Cardiac fibroblast (primary cell): ENCODE results near the gene PTPRN2.
"Not testable (repeated sequence)": the region's sequence is repeated elsewhere in the genome, so short reads cannot be mapped to it uniquely, and the experiment has no call there.

Experiments used
- DNase-seq, 2 donors: peaks; one replicate each; pipeline versions ENCODE4 v3.0.0 to v3.0.0-alpha.2; 2010; ENCODE audit warnings: low read depth in 2 of 2
- H3K4me3 ChIP-seq, 2 donors: replicated peaks in 1 of 2; 1 replicate in 1 of 2; 2 replicates in 1 of 2; pipeline ENCODE4 v1.5.1; 2011; ENCODE audit warnings: low read depth in 2 of 2, low read length in 2 of 2, mild to moderate bottlenecking in 2 of 2, moderate library complexity in 1 of 2
- CTCF ChIP-seq: IDR thresholded peaks from one replicate; pipeline ENCODE4 v1.5.1; 2011; ENCODE audit warnings: low read depth, mild to moderate bottlenecking, low read length, inconsistent platforms

Gene PTPRN2

DNA sequence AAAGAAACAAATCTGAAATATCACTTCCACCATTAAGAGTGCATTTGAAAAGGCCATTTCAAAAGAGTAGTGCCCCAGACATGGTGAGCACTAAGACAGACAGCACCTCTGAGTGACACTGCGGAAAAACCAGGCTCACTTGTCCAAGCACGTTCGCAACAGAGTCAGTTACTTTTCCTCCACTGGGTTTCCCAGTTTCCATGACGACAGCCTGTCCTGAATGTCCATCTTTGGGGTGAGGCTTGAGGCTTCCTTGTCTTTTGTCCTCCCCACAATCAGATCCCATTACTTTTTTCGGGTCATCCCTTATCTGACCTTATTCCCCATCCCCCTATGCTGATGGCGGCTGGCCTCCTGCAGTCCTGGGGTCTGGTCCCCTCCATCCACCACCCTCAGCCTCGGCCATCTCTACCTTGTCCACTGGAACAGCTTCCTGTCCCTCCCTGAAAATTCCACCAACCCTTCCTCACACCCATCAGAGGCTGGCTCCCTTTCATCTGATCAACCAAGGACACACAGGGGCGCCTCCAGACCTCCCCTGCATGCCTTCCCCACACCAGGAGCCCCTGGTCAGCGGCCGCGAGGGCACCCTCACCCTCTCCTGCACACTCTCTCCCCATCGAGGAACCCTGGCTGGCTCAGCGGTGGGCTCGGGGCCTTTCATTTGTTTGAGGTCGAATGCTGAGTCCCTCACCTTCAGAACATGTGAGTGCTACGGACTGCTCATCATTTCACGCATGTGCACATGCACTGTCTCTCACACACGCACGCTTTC, 887.2 kb downstream of the PTPRN2 start:
- no peak for DNase-seq
- H3K4me3 ChIP-seq: no peak overlapping the region
- no peak for TF ChIP-seq CTCF

DNA sequence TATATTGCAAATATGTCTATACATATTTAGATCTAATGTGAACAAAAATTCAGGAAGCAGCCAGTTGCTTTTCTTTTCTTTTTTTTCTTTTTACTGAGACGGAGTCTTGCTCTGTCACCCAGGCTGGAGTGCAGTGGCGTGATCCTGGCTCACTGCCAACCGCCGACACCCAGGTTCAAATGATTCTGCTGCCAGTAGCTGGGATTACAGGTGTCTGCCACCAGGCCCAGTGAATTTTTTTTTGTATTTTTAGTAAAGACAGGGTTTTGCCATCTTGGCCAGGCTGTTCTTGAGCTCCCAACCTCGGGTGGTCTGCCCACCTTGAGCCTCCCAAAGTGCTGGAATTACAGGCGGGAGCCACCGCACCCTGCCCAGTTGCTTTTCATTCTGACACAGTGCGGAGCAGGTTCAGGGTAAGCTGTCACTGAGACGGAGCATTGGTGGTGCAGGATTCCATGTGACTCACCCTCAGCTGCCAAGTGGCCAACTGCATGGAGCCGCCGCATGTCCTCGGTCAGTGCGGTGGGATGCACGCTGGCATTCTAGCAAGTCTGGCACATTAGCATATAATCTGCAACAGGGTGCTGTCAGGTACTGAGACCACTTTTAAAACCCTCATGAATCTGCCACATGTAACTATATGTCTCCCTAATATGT, 888.1 kb downstream of the PTPRN2 start:
- no peak for DNase-seq
- no peak overlapping the region for H3K4me3 ChIP-seq
- TF ChIP-seq CTCF: no peak

GRCh38 chr7:157697287-157697686, 890.3 kb downstream of the PTPRN2 start:
- H3K4me3 ChIP-seq: not testable (repeated sequence)

DNA sequence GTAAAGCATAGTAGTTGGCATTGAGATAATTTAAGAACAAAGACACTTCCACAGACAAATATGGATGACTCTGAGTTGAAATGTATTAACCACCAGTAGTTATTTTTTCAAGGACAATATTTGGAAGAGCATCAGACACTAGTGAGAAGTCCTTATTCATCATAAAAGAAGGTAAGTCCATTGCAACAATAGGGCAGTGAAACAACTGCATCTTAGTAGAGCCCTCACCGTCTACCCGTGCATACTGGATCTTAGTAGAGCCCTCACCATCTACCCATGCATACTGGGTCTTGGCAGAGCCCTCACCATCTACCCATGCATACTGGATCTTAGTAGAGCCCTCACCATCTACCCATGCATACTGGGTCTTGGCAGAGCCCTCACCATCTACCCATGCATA, 892.0 kb downstream of the PTPRN2 start:
- not testable (repeated sequence) for DNase-seq, H3K4me3 ChIP-seq

More at GRCh38 chr7:157697287-157697686, 890.3 kb downstream of the PTPRN2 start:
- DNase-seq: not testable (repeated sequence)

DNA sequence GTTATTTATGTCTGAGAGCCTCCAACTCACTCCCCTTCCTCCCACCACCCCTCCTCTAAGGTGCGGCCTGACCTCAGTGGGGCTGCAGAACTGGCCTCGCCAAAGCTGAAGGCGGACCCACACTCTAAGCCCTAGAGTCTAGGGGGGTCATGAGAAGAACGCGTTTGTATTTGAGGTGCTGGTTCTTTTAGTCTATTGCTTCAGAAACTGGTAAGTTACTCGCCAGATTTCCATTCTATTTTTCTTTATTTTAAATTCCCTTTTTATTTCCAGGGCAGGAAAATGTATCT, 893.3 kb downstream of the PTPRN2 start:
- H3K4me3 ChIP-seq: no peak overlapping the region
- TF ChIP-seq CTCF: no peak
- no peak for DNase-seq

DNA sequence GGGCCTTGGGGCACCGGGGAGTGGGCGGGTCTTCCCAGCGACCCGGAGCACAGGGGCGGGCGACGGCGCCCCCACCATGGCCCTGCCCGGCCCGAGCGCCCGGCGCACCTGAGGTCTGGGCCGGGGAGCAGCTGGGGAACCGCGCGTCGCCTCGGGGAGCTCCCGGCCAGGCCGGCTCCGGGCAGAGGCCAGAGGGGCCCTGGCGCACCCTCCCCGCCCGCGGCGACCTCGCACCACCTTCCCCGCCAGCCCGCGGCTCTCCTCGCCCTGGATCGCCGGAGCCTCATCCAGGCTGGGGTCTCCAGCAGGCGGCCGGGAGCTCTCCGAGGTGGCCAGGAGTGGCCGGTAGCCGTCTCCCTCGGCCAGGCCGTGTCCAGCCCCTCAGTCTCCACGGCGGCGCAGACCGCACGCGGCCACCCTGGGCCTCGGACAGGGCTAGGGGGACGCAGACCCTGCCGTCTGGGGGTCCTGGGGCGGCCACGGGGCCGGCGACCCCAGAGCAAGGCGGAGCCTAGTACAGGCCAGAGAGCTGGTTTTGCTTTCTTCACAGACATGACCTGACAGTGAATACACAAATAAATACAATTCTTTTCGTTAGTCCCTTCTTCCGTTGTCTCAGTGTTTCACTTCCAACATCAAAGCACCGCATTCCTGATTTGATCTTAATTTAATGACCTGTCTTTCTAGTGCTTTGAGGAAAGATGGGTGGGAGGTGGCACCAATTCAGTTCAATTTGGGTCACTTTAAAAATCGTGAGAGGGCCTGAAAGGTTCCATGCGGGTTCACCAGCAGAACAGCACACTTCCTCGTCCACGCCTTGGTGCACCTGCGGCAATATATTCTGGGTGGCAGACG, 893.9 kb downstream of the PTPRN2 start:
- H3K4me3 ChIP-seq: no peak overlapping the region
- TF ChIP-seq CTCF: no peak
- no peak for DNase-seq

DNA sequence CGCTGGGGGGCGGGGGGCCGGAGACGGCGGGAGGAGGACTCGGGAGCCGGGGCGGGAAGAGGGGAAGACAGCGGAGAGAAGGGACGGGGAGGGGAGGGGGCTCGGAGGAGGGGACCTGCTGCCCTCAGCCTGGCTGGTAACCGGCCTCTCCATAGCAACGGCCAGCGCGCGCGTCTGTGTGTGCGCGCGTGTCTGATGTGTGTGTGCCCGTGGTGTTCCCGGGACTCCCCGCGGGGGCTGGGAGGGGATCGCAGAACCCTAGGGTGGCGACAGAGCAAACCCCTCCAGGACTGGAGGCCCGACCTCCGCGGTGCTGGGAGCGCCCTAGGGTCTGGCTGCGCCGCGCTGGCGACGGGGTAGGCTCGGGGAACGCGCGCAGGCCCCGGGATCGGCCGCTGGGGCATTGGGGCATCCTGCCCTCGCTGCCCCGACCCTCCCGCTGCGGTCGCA, 894.5 kb downstream of the PTPRN2 start:
- DNase-seq: no peak
- H3K4me3 ChIP-seq: no peak overlapping the region
- TF ChIP-seq CTCF: no peak
